Mesenchymal stem cell (in vitro differentiated cells and primary cell): ENCODE results near the gene ACTN3.

Experiments used
- DNase-seq: peaks from one replicate; pipeline ENCODE4 v3.0.0-alpha.2; 2013
- H2AFZ ChIP-seq: one replicate; pipeline ENCODE4 v1.6.1; 2013; ENCODE audit warnings: low read depth, mild to moderate bottlenecking, control low read depth, inconsistent platforms, low read length, moderate library complexity
- H2AK5ac ChIP-seq: 2 replicates; pipeline ENCODE4 v1.6.1; 2013; ENCODE audit warnings: low read length, moderate library complexity, mild to moderate bottlenecking, inconsistent platforms; ENCODE audit not compliant: severe bottlenecking
- H2BK120ac ChIP-seq: one replicate; pipeline ENCODE4 v1.6.1; 2013; ENCODE audit warnings: low read depth, mild to moderate bottlenecking, inconsistent platforms, low read length, moderate library complexity
- H2BK12ac ChIP-seq, 2 experiments: one replicate each; pipeline ENCODE4 v1.6.1; 2013; ENCODE audit warnings: inconsistent platforms in 2 of 2, low read length in 2 of 2, mild to moderate bottlenecking in 2 of 2, moderate library complexity in 2 of 2, control low read depth in 1 of 2
- H2BK15ac ChIP-seq: one replicate; pipeline ENCODE4 v1.6.1; 2013; ENCODE audit warnings: mild to moderate bottlenecking, low read depth, inconsistent platforms; ENCODE audit not compliant: poor library complexity, severe bottlenecking
- H2BK5ac ChIP-seq: 2 replicates; pipeline ENCODE4 v1.6.1; 2013; ENCODE audit warnings: low read depth, mild to moderate bottlenecking, low read length, control low read depth, inconsistent platforms; ENCODE audit not compliant: poor library complexity, severe bottlenecking
- H3K14ac ChIP-seq, 2 experiments: one replicate each; pipeline ENCODE4 v1.6.1; 2013; ENCODE audit warnings: inconsistent platforms in 2 of 2, low read length in 2 of 2, control low read depth in 1 of 2, mild to moderate bottlenecking in 1 of 2, moderate library complexity in 1 of 2
- H3K18ac ChIP-seq, 2 experiments: one replicate each; pipeline ENCODE4 v1.6.1; 2013; ENCODE audit warnings: inconsistent platforms in 2 of 2, low read length in 2 of 2, control low read depth in 1 of 2, low read depth in 1 of 2, mild to moderate bottlenecking in 1 of 2
- H3K23ac ChIP-seq, 2 experiments: one replicate each; pipeline ENCODE4 v1.6.1; 2013; ENCODE audit warnings: inconsistent platforms in 2 of 2, low read length in 2 of 2, mild to moderate bottlenecking in 2 of 2, moderate library complexity in 2 of 2, control low read depth in 1 of 2
- H3K27ac ChIP-seq: 2 replicates; pipeline ENCODE4 v1.5.1; 2013; ENCODE audit warnings: mild to moderate bottlenecking, moderate library complexity, low read length, control low read depth, inconsistent platforms; ENCODE audit not compliant: poor library complexity, severe bottlenecking
- H3K27me3 ChIP-seq, 2 experiments: 2 replicates each; pipeline versions ENCODE4 v1.6.1 to v1.7.0; 2013; ENCODE audit warnings: low read length in 2 of 2, mild to moderate bottlenecking in 2 of 2, moderate library complexity in 2 of 2, control low read depth in 1 of 2, inconsistent platforms in 1 of 2; ENCODE audit not compliant: control insufficient read depth in 1 of 2, insufficient read depth in 1 of 2
- H3K36me3 ChIP-seq, 2 experiments: 2 replicates each; pipeline versions ENCODE4 v1.6.1 to v1.7.0; 2013; ENCODE audit warnings: low read length in 2 of 2, control low read depth in 1 of 2, inconsistent platforms in 1 of 2, low read depth in 1 of 2, mild to moderate bottlenecking in 1 of 2; ENCODE audit not compliant: insufficient read depth in 2 of 2, control insufficient read depth in 1 of 2
- H3K4ac ChIP-seq, 2 experiments: one replicate each; pipeline ENCODE4 v1.6.1; 2013; ENCODE audit warnings: inconsistent platforms in 2 of 2, low read length in 2 of 2, mild to moderate bottlenecking in 2 of 2, moderate library complexity in 2 of 2, control low read depth in 1 of 2, low read depth in 1 of 2
- H3K4me1 ChIP-seq: 2 replicates; pipeline ENCODE4 v1.6.1; 2013; ENCODE audit warnings: low read depth, low read length, control low read depth; ENCODE audit not compliant: control insufficient read depth, insufficient read depth
- H3K4me2 ChIP-seq: 2 replicates; pipeline ENCODE4 v1.6.1; 2013; ENCODE audit warnings: low read length, mild to moderate bottlenecking, inconsistent platforms; ENCODE audit not compliant: poor library complexity, severe bottlenecking
- H3K4me3 ChIP-seq, 2 experiments: 2 replicates each; pipeline versions ENCODE4 v1.5.1 to v1.7.0; 2013; ENCODE audit warnings: low read length in 2 of 2, mild to moderate bottlenecking in 2 of 2, control low read depth in 1 of 2, low read depth in 1 of 2; ENCODE audit not compliant: insufficient read depth in 1 of 2
- H3K79me1 ChIP-seq: replicated peaks from 2 replicates; pipeline ENCODE4 v1.6.1; 2013; ENCODE audit warnings: mild to moderate bottlenecking, control low read depth, low read length, inconsistent platforms; ENCODE audit not compliant: poor library complexity, severe bottlenecking
- H3K9ac ChIP-seq: 2 replicates; pipeline ENCODE4 v1.7.0; 2013; ENCODE audit warnings: mild to moderate bottlenecking, low read length, moderate library complexity
- H3K9me3 ChIP-seq: 2 replicates; pipeline ENCODE4 v1.7.0; 2013; ENCODE audit warnings: mild to moderate bottlenecking, low read length; ENCODE audit not compliant: control insufficient read depth
- H4K8ac ChIP-seq: one replicate; pipeline ENCODE4 v1.6.1; 2013; ENCODE audit warnings: inconsistent platforms, mild to moderate bottlenecking, low read length, moderate library complexity
- H4K91ac ChIP-seq: one replicate; pipeline ENCODE4 v1.6.1; 2013; ENCODE audit warnings: mild to moderate bottlenecking, low read length, inconsistent platforms
- WGBS: methylation state at CpG from one replicate; pipeline ENCODE4 v1.1.7; 2013; ENCODE audit warnings: mixed read lengths; 5-methylcytosine and 5-hydroxymethylcytosine counted together

ACTN3 gene

DNA sequence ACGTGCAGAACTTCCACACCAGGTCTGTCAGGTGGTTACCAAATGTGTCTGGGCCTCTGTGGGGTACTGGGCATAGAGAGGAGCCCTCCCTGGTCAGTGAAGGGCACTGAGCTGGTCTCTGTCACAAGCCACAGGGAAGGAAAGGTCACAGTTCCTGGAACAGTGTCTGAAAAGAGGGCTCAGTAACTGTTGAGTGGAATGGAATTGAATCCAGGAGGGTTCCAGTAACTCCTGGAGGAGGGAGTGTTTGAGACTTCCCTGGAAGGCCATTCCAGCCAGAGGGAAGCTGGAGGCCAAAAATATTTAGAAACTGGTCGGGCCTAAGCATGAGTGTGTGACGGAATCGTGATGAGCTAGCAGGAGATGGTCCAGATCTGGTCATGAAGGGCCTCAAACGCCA, 7.9 kb downstream of the ACTN3 start:
- no peak overlapping the region for H2BK5ac ChIP-seq
- H3K9ac ChIP-seq, result no peak overlapping the region
- H3K4me3 ChIP-seq, result no peak overlapping the region
- H2BK15ac ChIP-seq, result no peak overlapping the region
- no peaks in the 10 kb centered on the region for H3K79me1 ChIP-seq
- no peak overlapping the region for H2AK5ac ChIP-seq
- peaks cover 11 to 43% of the 10 kb centered on the region in 2 experiments for H3K27me3 ChIP-seq
- no peak overlapping the region for H4K91ac ChIP-seq
- no peaks in the 10 kb centered on the region for H3K9me3 ChIP-seq
- no peak overlapping the region for H2BK12ac ChIP-seq
- H3K27ac ChIP-seq, result no peak overlapping the region
- no peak for DNase-seq
- no peak overlapping the region for H3K23ac ChIP-seq
- no peak overlapping the region for H2AFZ ChIP-seq
- H3K14ac ChIP-seq, result no peak overlapping the region
- WGBS, result 86% methylated on average over 5 of the region's 5 CpGs
- no peak overlapping the region for H4K8ac ChIP-seq
- H3K4ac ChIP-seq, result no peak overlapping the region
- no peaks in the 10 kb centered on the region for H3K36me3 ChIP-seq
- no peak overlapping the region for H3K4me2 ChIP-seq
- no peak overlapping the region for H3K18ac ChIP-seq
- H2BK120ac ChIP-seq, result no peak overlapping the region
- no peaks in the 10 kb centered on the region for H3K4me1 ChIP-seq

DNA sequence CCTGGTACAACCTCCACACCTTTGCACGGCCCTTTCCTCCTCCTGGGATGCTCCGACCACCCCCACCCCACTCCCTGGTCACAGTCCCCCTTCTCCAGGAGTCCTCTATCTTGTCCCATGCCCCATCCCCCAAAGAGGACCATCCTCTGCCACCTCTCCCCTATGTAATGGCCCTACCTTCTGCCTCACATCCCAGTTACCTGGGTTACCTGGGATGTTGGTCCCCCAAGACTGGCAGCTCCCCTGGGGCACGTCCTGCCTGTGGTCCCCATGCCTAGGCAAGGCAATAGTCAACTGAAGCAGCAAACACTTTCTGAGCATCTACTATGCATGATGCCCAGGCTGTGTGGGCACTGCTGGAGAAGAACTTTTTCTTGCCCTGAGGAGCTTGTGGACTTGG, 8.7 kb downstream of the ACTN3 start:
- H2BK5ac ChIP-seq, result no peak overlapping the region
- no peak overlapping the region for H4K91ac ChIP-seq
- H2BK15ac ChIP-seq, result no peak overlapping the region
- 49% methylated on average over 3 of the region's 3 CpGs for WGBS
- no peak overlapping the region for H2BK12ac ChIP-seq
- H3K9ac ChIP-seq, result no peak overlapping the region
- H3K27ac ChIP-seq, result no peak overlapping the region
- H3K14ac ChIP-seq, result no peak overlapping the region
- H3K36me3 ChIP-seq, result no peaks in the 10 kb centered on the region
- H4K8ac ChIP-seq, result no peak overlapping the region
- H3K9me3 ChIP-seq, result no peaks in the 10 kb centered on the region
- H2AFZ ChIP-seq, result no peak overlapping the region
- H3K4ac ChIP-seq, result no peak overlapping the region
- no peak overlapping the region for H3K4me2 ChIP-seq
- H3K4me3 ChIP-seq, result no peak overlapping the region
- no peaks in the 10 kb centered on the region for H3K4me1 ChIP-seq
- H2AK5ac ChIP-seq, result no peak overlapping the region
- peaks cover 15 to 39% of the 10 kb centered on the region in 2 experiments for H3K27me3 ChIP-seq
- DNase-seq, result no peak
- no peak overlapping the region for H2BK120ac ChIP-seq
- H3K79me1 ChIP-seq, result no peaks in the 10 kb centered on the region
- no peak overlapping the region for H3K23ac ChIP-seq
- H3K18ac ChIP-seq, result no peak overlapping the region

- H4K8ac ChIP-seq, result no peak overlapping the region
- no peak overlapping the region for H2BK15ac ChIP-seq
- H3K14ac ChIP-seq, result peak overlapping the region in 1 of 2 experiments; percentile 80
- H3K4me3 ChIP-seq, result no peak overlapping the region
- no peak for DNase-seq
- H2BK5ac ChIP-seq, result no peak overlapping the region
- H3K4me2 ChIP-seq, result no peak overlapping the region
- no peak overlapping the region for H3K4ac ChIP-seq
- no peak overlapping the region for H3K18ac ChIP-seq
- no peak overlapping the region for H2AK5ac ChIP-seq
- no peak overlapping the region for H2AFZ ChIP-seq
- no peaks in the 10 kb centered on the region for H3K4me1 ChIP-seq
- H2BK120ac ChIP-seq, result no peak overlapping the region
- no peaks in the 10 kb centered on the region for H3K9me3 ChIP-seq
- H3K79me1 ChIP-seq, result no peaks in the 10 kb centered on the region
- no peak overlapping the region for H3K23ac ChIP-seq
- peaks cover 15 to 39% of the 10 kb centered on the region in 2 experiments for H3K27me3 ChIP-seq
- no peak overlapping the region for H3K27ac ChIP-seq
- H4K91ac ChIP-seq, result no peak overlapping the region
- no peaks in the 10 kb centered on the region for H3K36me3 ChIP-seq
- H2BK12ac ChIP-seq, result no peak overlapping the region
- WGBS, result 88% methylated on average over 7 of the region's 7 CpGs
- H3K9ac ChIP-seq, result no peak overlapping the region
Observed at GRCh38 chr11:66556086-66556485, 9.4 kb downstream of the ACTN3 start.

DNA sequence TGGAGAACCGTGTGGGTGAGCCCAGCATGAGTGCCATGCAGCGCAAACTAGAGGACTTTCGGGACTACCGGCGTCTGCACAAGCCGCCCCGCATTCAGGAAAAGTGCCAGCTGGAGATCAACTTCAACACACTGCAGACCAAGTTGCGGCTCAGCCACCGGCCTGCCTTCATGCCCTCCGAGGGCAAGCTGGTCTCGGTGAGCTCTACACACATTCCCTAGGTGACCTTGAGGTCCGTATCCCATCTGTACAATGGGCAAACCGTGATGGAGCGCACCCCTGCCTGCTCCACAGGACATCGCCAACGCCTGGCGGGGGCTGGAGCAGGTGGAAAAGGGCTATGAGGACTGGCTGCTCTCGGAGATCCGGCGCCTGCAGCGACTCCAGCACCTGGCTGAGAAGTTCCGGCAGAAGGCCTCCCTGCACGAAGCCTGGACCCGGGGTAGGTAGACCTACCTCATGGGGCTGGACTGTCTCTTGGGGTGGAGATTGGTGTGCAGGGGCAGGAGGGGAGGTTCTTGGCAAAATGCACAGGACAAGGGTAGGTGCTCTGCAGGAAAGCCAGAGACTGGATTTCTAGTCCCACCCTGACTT, 11.1 kb downstream of the ACTN3 start:
- Histone ChIP-seq H3K23ac (no peak overlapping the region), H2BK15ac (no peak overlapping the region), H2BK120ac (no peak overlapping the region), H2AFZ (no peak overlapping the region), H3K9me3 (no peaks in the 10 kb centered on the region), H4K91ac (no peak overlapping the region), H3K14ac (no peak overlapping the region), H2BK12ac (no peak overlapping the region), H3K36me3 (no peaks in the 10 kb centered on the region), H4K8ac (no peak overlapping the region), H2AK5ac (no peak overlapping the region), H3K27me3 (peaks cover 17 to 38% of the 10 kb centered on the region in 2 experiments), H3K27ac (no peak overlapping the region), H3K4me3 (no peak overlapping the region), H3K9ac (no peak overlapping the region), H3K79me1 (no peaks in the 10 kb centered on the region), H3K18ac (no peak overlapping the region), H3K4ac (no peak overlapping the region), H2BK5ac (no peak overlapping the region), H3K4me1 (no peaks in the 10 kb centered on the region), H3K4me2 (no peak overlapping the region)
- no peak for DNase-seq
- WGBS, result 91% methylated on average over 24 of the region's 24 CpGs
